Esophagus muscularis mucosa (tissue), 4 donors: Measurements from ENCODE around the gene COL27A1.

Experiments
- CTCF ChIP-seq, 3 experiments: fragments of 200-600 bp in 2 of 3; fragments of 450-650 bp in 1 of 3; sonication (generic) in 2 of 3; IDR thresholded peaks; one replicate each; pipeline ENCODE4 v1.5.1; 2017 to 2019; ENCODE audit warnings: antibody characterized with exemption in 3 of 3, mild to moderate bottlenecking in 2 of 3, moderate library complexity in 1 of 3
- EP300 ChIP-seq: sonication (generic); formaldehyde crosslinking; IDR thresholded peaks from one replicate; pipeline ENCODE4 v1.6.1; 2017; ENCODE audit warnings: antibody characterized with exemption
- POLR2AphosphoS5 ChIP-seq, 2 donors: sonication (generic); formaldehyde crosslinking; IDR thresholded peaks; one replicate each; pipeline ENCODE4 v1.6.1; 2017; ENCODE audit warnings: antibody characterized with exemption in 2 of 2

GRCh38 chr9:114168281-114169028, 13.1 kb downstream of the COL27A1 start:
- TF ChIP-seq CTCF (IDR thresholded peaks at IDR 0.05) (no peak), EP300 (no peak), POLR2AphosphoS5 (IDR thresholded peaks at IDR 0.05) (no peak)
